ENCODE results near the gene NOVA2.

- no peak for TF ChIP-seq POLR2AphosphoS5 (IDR thresholded peaks at IDR 0.05; ENCODE audit: insufficient read depth, low read depth, low read length)
- TF ChIP-seq CTCF (IDR thresholded peaks at IDR 0.05; ENCODE audit: extremely low read depth in 1 of 2, insufficient read depth in 1 of 2, low read depth in 1 of 2, low read length in 2 of 2), result no peak
- TF ChIP-seq EZH2 (IDR thresholded peaks at IDR 0.05; ENCODE audit: borderline replicate concordance, low read depth, low read length, severe bottlenecking), result peak; percentile 96
- TF ChIP-seq MYC (IDR thresholded peaks at IDR 0.05; ENCODE audit: low read depth, low read length), result no peak
- TF ChIP-seq POLR2A (IDR thresholded peaks at IDR 0.05; ENCODE audit: low read depth, low read length), result no peak
- TF ChIP-seq MAX (IDR thresholded peaks at IDR 0.05; ENCODE audit: insufficient read depth, insufficient read length), result no peak
- TF ChIP-seq JUN (IDR thresholded peaks at IDR 0.05; ENCODE audit: borderline replicate concordance, insufficient read depth, insufficient read length, low read depth), result no peak
These were observed 42.2 kb upstream of the NOVA2 start for GRCh38 chr19:46015687-46016425.
